Astrocyte (in vitro differentiated cells and primary cell): ENCODE measurements around the gene LHX2. TPM values are rescaled to one million over a fixed set of nuclear protein-coding genes. Genes with fewer than 3 reads are reported as not detected.
A peak's percentile ranks its signal among the peaks of the same experiment; 100 is the strongest.

Source experiments
- DNase-seq: peaks from one replicate; pipeline ENCODE4 v3.0.0-alpha.2; 2010; ENCODE audit warnings: low read depth
- FAIRE-seq: peaks from 2 replicates; lab custom pipeline; 2011; peaks lifted over from hg19 to GRCh38; lab: Jason Lieb, UNC
- H2AFZ ChIP-seq: 2 replicates; pipeline ENCODE4 v1.6.0; 2012; ENCODE audit warnings: low read depth, low read length, inconsistent platforms
- H3K27ac ChIP-seq: 2 replicates; pipeline ENCODE4 v1.5.1; 2011; ENCODE audit warnings: low read depth, low read length, inconsistent platforms
- H3K27me3 ChIP-seq: 2 replicates; pipeline ENCODE4 v1.6.0; 2011; ENCODE audit warnings: low read length, inconsistent platforms; ENCODE audit not compliant: insufficient read depth
- H3K36me3 ChIP-seq: 2 replicates; pipeline ENCODE4 v1.5.1; 2011; ENCODE audit warnings: low read length, inconsistent platforms; ENCODE audit not compliant: insufficient read depth
- H3K4me1 ChIP-seq: 2 replicates; pipeline ENCODE4 v1.5.1; 2011; ENCODE audit warnings: low read length, inconsistent platforms; ENCODE audit not compliant: insufficient read depth
- H3K4me2 ChIP-seq: 2 replicates; pipeline ENCODE4 v1.6.0; 2012; ENCODE audit warnings: low read length, inconsistent platforms
- H3K4me3 ChIP-seq: 2 replicates; pipeline ENCODE4 v1.5.1; 2011; ENCODE audit warnings: low read depth, mild to moderate bottlenecking, low read length, inconsistent platforms; ENCODE audit not compliant: insufficient read depth
- H3K79me2 ChIP-seq: 2 replicates; pipeline ENCODE4 v1.6.0; 2012; ENCODE audit warnings: mild to moderate bottlenecking, low read length, inconsistent platforms; ENCODE audit not compliant: insufficient read depth
- H3K9ac ChIP-seq: 2 replicates; pipeline ENCODE4 v1.6.0; 2012; ENCODE audit warnings: mild to moderate bottlenecking, low read length, inconsistent platforms
- H3K9me3 ChIP-seq: 2 replicates; pipeline ENCODE4 v1.5.1; 2012; ENCODE audit warnings: low read depth, mild to moderate bottlenecking, low read length, inconsistent platforms; ENCODE audit not compliant: insufficient read depth
- H4K20me1 ChIP-seq: 2 replicates; pipeline ENCODE4 v1.6.0; 2012; ENCODE audit warnings: low read length, inconsistent platforms; ENCODE audit not compliant: insufficient read depth
- H3K27ac Mint-ChIP-seq: one replicate; pipeline ENCODE4 v1.8.0; 2021; ENCODE audit warnings: mild to moderate bottlenecking, mixed read lengths; ENCODE audit not compliant: unreplicated experiment
- H3K27me3 Mint-ChIP-seq: one replicate; pipeline ENCODE4 v1.8.0; 2021; ENCODE audit warnings: low read depth, mixed read lengths; ENCODE audit not compliant: unreplicated experiment
- H3K36me3 Mint-ChIP-seq: one replicate; pipeline ENCODE4 v1.8.0; 2021; ENCODE audit warnings: low read depth, mixed read lengths; ENCODE audit not compliant: unreplicated experiment
- H3K4me1 Mint-ChIP-seq: one replicate; pipeline ENCODE4 v1.8.0; 2021; ENCODE audit warnings: low read depth, mixed read lengths; ENCODE audit not compliant: unreplicated experiment
- H3K4me3 Mint-ChIP-seq: one replicate; pipeline ENCODE4 v1.8.0; 2021; ENCODE audit warnings: mild to moderate bottlenecking, moderate library complexity, mixed read lengths; ENCODE audit not compliant: unreplicated experiment
- H3K9me3 Mint-ChIP-seq: one replicate; pipeline ENCODE4 v1.8.0; 2021; ENCODE audit warnings: mild to moderate bottlenecking, mixed read lengths; ENCODE audit not compliant: unreplicated experiment
- CTCF ChIP-seq: IDR thresholded peaks from 2 replicates; pipeline ENCODE4 v1.5.1; 2011; ENCODE audit warnings: low read depth, mild to moderate bottlenecking, inconsistent platforms, low read length, moderate library complexity; ENCODE audit not compliant: insufficient read depth
- EZH2 ChIP-seq: IDR thresholded peaks from 2 replicates; pipeline ENCODE4 v1.6.1; 2012; ENCODE audit warnings: mild to moderate bottlenecking, low read length, inconsistent platforms; ENCODE audit not compliant: insufficient read depth
- total RNA-seq: library from RNA; stranded (reverse); gene quantifications from 2 replicates; pipeline ENCODE4 v1.2.1, GENCODE V29; 2021

Gene LHX2
- total RNA-seq, 1 donor from 2014 or later, result 0.14 TPM

GRCh38 chr9:124005029-124005771, 6.4 kb upstream of the LHX2 start:
- FAIRE-seq, result no peak
- Histone ChIP-seq H4K20me1 (peaks cover 27% of the 10 kb centered on the region), H3K9me3 (no peaks in the 10 kb centered on the region), H3K36me3 (no peaks in the 10 kb centered on the region), H3K4me1 (peaks cover 5% of the 10 kb centered on the region), H3K79me2 (no peaks in the 10 kb centered on the region), H2AFZ (no peak overlapping the region), H3K9ac (no peak overlapping the region), H3K27ac (no peak overlapping the region), H3K27me3 (peaks cover 99% of the 10 kb centered on the region), H3K4me2 (no peak overlapping the region), H3K4me3 (no peak overlapping the region)
- Mint-ChIP-seq H3K27ac (no peak overlapping the region), H3K4me3 (no peak overlapping the region), H3K27me3 (peaks cover 95% of the 10 kb centered on the region), H3K4me1 (peaks cover 7% of the 10 kb centered on the region), H3K36me3 (peaks cover 6% of the 10 kb centered on the region), H3K9me3 (peaks cover 13% of the 10 kb centered on the region)
- TF ChIP-seq EZH2 (peak; percentile 10), CTCF (no peak)
- no peak for DNase-seq

- Histone ChIP-seq H4K20me1 (peaks cover 24% of the 10 kb centered on the region), H3K4me2 (no peak overlapping the region), H3K36me3 (no peaks in the 10 kb centered on the region), H3K9ac (no peak overlapping the region), H3K79me2 (no peaks in the 10 kb centered on the region), H3K4me3 (no peak overlapping the region), H3K9me3 (no peaks in the 10 kb centered on the region), H3K27me3 (peaks cover 93% of the 10 kb centered on the region), H3K27ac (no peak overlapping the region), H2AFZ (no peak overlapping the region), H3K4me1 (peaks cover 5% of the 10 kb centered on the region)
- peaks cover 86% of the 10 kb centered on the region for H3K27me3 Mint-ChIP-seq
- H3K9me3 Mint-ChIP-seq, result peaks cover 16% of the 10 kb centered on the region
- H3K36me3 Mint-ChIP-seq, result no peaks in the 10 kb centered on the region
- no peak for TF ChIP-seq CTCF
- no peak for TF ChIP-seq EZH2
- peaks cover 7% of the 10 kb centered on the region for H3K4me1 Mint-ChIP-seq
- DNase-seq (no peak), FAIRE-seq (no peak)
- peak overlapping the region; percentile 26 for H3K27ac Mint-ChIP-seq
- H3K4me3 Mint-ChIP-seq, result no peak overlapping the region
These were observed 4.9 kb upstream of the LHX2 start for GRCh38 chr9:124006448-124007361.
